Testis (tissue), 3 donors: ENCODE data around the gene PPARGC1A. TPM values are rescaled to one million over a fixed set of nuclear protein-coding genes. Genes with fewer than 3 reads are reported as not detected.

Experiments
- DNase-seq: peaks from one replicate; pipeline ENCODE4 v3.0.0-alpha.2; 2019
- H3K27ac ChIP-seq, 2 donors: fragments of 200-600 bp; sonication (generic); one replicate each; pipeline ENCODE4 v1.5.1; 2019
- H3K27me3 ChIP-seq: fragments of 200-600 bp; sonication (generic); one replicate; pipeline ENCODE4 v1.5.1; 2019
- H3K36me3 ChIP-seq: fragments of 200-600 bp; sonication (generic); one replicate; pipeline ENCODE4 v1.5.1; 2017; ENCODE audit warnings: low read depth; ENCODE audit errors: missing control alignments
- H3K4me1 ChIP-seq: fragments of 200-600 bp; sonication (generic); one replicate; pipeline ENCODE4 v1.5.1; 2019
- H3K4me3 ChIP-seq, 2 donors: fragments of 200-600 bp; sonication (generic); one replicate each; pipeline ENCODE4 v1.5.1; 2017 to 2019
- H3K9me3 ChIP-seq: fragments of 200-600 bp; sonication (generic); one replicate; pipeline ENCODE4 v1.5.1; 2017
- CTCF ChIP-seq, 3 experiments: fragments of 450-650 bp in 2 of 3; fragments of 200-600 bp in 1 of 3; sonication (generic) in 1 of 3; IDR thresholded peaks; one replicate each; pipeline ENCODE4 v1.5.1; 2016 to 2019; ENCODE audit warnings: antibody characterized with exemption in 3 of 3, mild to moderate bottlenecking in 2 of 3, moderate library complexity in 1 of 3
- POLR2A ChIP-seq: fragments of 450-650 bp; IDR thresholded peaks from one replicate; pipeline ENCODE4 v1.6.1; 2017; ENCODE audit warnings: antibody characterized with exemption, mild to moderate bottlenecking, moderate library complexity
- WGBS, 2 donors: methylation state at CpG; one replicate each; pipeline ENCODE4 v1.1.5; 2018; 5-methylcytosine and 5-hydroxymethylcytosine counted together
- intact Hi-C: fragments of 100-400 bp; cut with DNase I; formaldehyde crosslinking; loops from one replicate; pipeline ENCODE4 v1.15.1; 2023; ENCODE audit warnings: low total_unique reads
- polyA plus RNA-seq: library from polyadenylated mRNA; stranded (reverse); fragments of 350-450 nt; fragmentation: Illumina TruSeq; extraction: RNeasy Lipid Tissue Mini Kit (QIAGEN cat#74804); gene quantifications from one replicate; pipeline ENCODE4 v1.2.3, GENCODE V29; 2014; ENCODE audit warnings: low read depth, low replicate concordance; ENCODE audit not compliant: insufficient read depth
- total RNA-seq, 2 donors: library from RNA; depleted of rRNA; stranded (reverse); fragments of >200 nt; gene quantifications; one replicate each; pipeline ENCODE4 v1.2.3, GENCODE V29; 2016

PPARGC1A gene
- total and polyA plus RNA-seq, 3 donors from 2014 or later: 15.4 to 33.4 (median 33.0) TPM

DNA sequence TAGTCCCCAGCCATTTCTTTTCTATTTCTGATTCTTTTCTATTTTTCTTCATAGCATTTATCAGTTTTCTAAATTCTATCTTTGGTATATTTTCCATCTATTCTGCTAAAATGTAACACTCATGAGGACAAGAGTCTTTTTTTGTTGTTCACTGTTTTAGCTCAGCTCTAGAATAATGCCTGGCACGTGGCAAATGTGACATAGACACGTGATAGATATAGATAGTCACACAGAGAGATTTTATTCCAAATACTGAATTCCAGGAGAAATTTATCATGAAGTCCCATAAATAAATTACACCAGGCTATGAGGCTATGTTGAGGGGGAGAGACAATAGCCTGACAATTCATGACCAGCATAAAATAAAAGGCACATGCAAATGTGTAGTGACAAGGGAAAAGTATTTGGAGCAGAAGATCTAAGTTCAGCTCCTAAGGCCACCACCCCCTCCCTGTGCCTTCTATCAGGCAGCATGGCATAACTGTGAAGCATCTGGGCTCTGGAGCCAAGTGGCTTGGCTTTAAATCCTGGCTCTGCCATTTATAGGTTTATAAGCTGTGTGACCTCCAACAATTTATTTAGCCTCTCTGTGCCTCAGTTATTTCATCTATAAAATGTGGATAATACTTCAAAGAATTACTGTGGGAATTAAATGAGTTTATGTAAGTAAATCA lies 25.7 kb upstream of the PPARGC1A start:
- Histone ChIP-seq H3K4me3 (no peak overlapping the region), H3K9me3 (no peaks in the 10 kb centered on the region), H3K4me1 (no peaks in the 10 kb centered on the region), H3K36me3 (no peaks in the 10 kb centered on the region), H3K27me3 (no peaks in the 10 kb centered on the region), H3K27ac (no peak overlapping the region)
- intact Hi-C loops: no loop called here
- 72 to 74% methylated on average over 2 of the region's 2 CpGs for WGBS, 2 donors
- DNase-seq: no peak
- no peak for TF ChIP-seq POLR2A
- TF ChIP-seq CTCF (IDR thresholded peaks at IDR 0.05): no peak

DNA sequence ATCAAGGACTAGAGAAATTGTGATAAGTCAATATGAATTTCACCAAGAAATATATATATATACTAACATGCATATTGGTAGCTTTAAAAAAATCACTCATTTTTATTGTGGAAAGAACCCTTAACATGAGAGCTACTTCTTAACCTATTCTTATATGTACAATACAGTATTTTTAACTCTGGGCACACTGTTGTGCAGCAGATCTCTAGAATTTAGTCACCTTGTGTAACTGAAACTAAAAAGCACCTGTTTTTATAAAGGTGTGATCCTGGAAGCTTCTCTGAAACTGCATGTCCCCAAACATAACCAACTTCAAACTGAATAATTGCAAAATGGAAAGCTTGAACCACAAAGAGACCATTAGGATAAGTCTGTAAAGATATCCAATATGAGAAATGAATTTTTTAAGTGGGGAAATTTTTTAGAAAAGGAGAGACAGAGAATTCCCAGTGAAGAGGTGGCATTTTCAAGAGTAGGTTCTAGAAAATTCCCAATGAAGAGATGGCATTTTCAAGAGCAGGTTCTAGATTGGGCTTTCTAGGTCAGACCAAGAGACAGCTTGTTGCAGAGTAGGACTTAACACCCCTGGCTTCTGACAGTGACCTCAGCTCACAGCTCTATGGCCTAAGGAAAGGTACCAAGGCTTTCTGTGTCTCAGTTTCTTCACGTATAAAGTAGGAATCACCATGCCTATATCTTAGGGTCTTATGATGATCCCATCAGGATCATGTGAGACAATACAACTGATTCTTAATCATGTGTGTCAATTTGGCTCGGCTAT lies 22.0 kb upstream of the PPARGC1A start:
- Histone ChIP-seq H3K27me3 (no peaks in the 10 kb centered on the region), H3K27ac (no peak overlapping the region), H3K4me3 (no peak overlapping the region), H3K9me3 (no peaks in the 10 kb centered on the region), H3K36me3 (no peaks in the 10 kb centered on the region), H3K4me1 (no peaks in the 10 kb centered on the region)
- 87 to 93% methylated on average over 2 of the region's 2 CpGs for WGBS, 2 donors
- TF ChIP-seq CTCF (IDR thresholded peaks at IDR 0.05) (no peak), POLR2A (no peak)
- no peak for DNase-seq
- intact Hi-C loops: no loop called here

DNA sequence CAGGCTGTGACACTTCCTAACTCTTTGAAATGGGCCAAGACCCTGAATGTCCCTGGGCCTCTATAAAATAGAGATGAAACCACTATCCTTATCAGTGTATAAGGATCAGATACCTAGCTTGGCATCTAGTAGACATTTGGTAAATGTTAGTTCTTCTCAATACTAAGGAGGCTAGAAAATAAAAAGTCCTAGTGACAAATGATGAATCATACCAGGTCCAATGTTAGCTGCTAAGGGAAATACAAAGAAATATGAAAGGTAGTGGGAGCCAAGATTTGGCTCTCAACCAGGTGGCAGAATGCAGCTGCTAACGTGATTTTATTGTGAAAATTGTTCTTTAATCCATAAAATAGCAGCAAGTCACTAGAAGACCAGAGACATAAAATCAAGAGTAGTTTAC lies 19.8 kb upstream of the PPARGC1A start:
- 48 to 60% methylated on average over 1 of the region's 1 CpG for WGBS, 2 donors
- DNase-seq: no peak
- intact Hi-C loops: no loop called here
- no peaks in the 10 kb centered on the region for H3K36me3 ChIP-seq
- TF ChIP-seq CTCF (IDR thresholded peaks at IDR 0.05): no peak
- no peak for TF ChIP-seq POLR2A
- H3K4me1 ChIP-seq: no peaks in the 10 kb centered on the region
- no peak overlapping the region for H3K27ac ChIP-seq
- H3K27me3 ChIP-seq: no peaks in the 10 kb centered on the region
- H3K4me3 ChIP-seq: no peak overlapping the region
- H3K9me3 ChIP-seq: no peaks in the 10 kb centered on the region

DNA sequence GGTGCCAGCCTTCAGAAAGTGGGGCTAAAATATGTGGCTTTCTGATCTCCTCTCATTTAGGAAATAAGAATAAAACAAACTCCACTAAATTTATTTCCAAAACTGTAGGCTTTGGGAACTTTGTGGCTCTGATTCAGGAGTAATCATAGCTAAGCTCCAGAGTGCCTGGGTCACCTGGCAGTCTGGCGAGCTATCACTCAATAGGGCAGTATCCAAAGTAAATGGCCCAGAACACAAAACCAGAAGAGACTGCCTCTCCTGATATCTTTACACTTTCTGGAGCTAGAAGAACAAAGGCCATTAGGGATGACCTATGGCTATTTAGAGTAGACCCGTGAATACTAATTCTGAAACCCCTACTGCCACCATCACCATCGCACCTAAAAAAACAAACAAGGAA lies 17.0 kb upstream of the PPARGC1A start:
- H3K27ac ChIP-seq: no peak overlapping the region
- no peaks in the 10 kb centered on the region for H3K4me1 ChIP-seq
- H3K36me3 ChIP-seq: no peaks in the 10 kb centered on the region
- no peaks in the 10 kb centered on the region for H3K9me3 ChIP-seq
- no peak for DNase-seq
- WGBS, 2 donors: 79 to 80% methylated on average over 3 of the region's 3 CpGs
- TF ChIP-seq POLR2A (no peak), CTCF (IDR thresholded peaks at IDR 0.05) (no peak)
- no peak overlapping the region for H3K4me3 ChIP-seq
- intact Hi-C loops: no loop called here
- H3K27me3 ChIP-seq: no peaks in the 10 kb centered on the region
